Adrenal gland (tissue), 12 donors: ENCODE measurements around the gene CD180. TPM values are rescaled to one million over a fixed set of nuclear protein-coding genes. Genes with fewer than 3 reads are reported as not detected.

Experiments used
- DNase-seq, 7 donors: peaks; one replicate each; pipeline ENCODE4 v3.0.0-alpha.2; 2019 to 2020
- H3K27ac ChIP-seq, 5 donors: fragments of 200-600 bp; sonication (generic) in 4 of 5; 1 replicate in 3 of 5; 2 replicates in 2 of 5; pipeline versions ENCODE4 v1.5.1 to v1.8.0; 2016 to 2020; ENCODE audit warnings: mild to moderate bottlenecking in 1 of 5
- H3K27me3 ChIP-seq: fragments of 200-600 bp; 2 replicates; pipeline ENCODE4 v1.8.0; 2021
- H3K36me3 ChIP-seq, 2 donors: fragments of 200-600 bp; replicated peaks in 1 of 2; 1 replicate in 1 of 2; 2 replicates in 1 of 2; pipeline versions ENCODE4 v1.5.1 to v1.8.0; 2018 to 2022
- H3K4me1 ChIP-seq, 2 donors: fragments of 200-600 bp; replicated peaks in 1 of 2; 1 replicate in 1 of 2; 2 replicates in 1 of 2; pipeline versions ENCODE4 v1.5.1 to v1.8.0; 2018 to 2021
- H3K4me3 ChIP-seq, 4 donors: fragments of 200-600 bp; sonication (generic) in 3 of 4; one replicate each; pipeline ENCODE4 v1.5.1; 2016 to 2018
- H3K9me3 ChIP-seq, 3 donors: fragments of 200-600 bp; sonication (generic) in 1 of 3; replicated peaks in 1 of 3; 1 replicate in 2 of 3; 2 replicates in 1 of 3; pipeline versions ENCODE4 v1.5.1 to v1.8.0; 2016 to 2021
- POLR2A ChIP-seq, 2 donors: fragments of 450-650 bp; IDR thresholded peaks; one replicate each; pipeline ENCODE4 v1.6.1; 2017; ENCODE audit warnings: antibody characterized with exemption in 2 of 2, mild to moderate bottlenecking in 2 of 2, moderate library complexity in 1 of 2
- WGBS, 4 donors: extraction: QIAGEN DNeasy Blood & Tissue Kit in 2 of 4; methylation state at CpG; one replicate each; pipeline versions ENCODE4 v1.1.5 to v1.1.7; 2013 to 2017; 5-methylcytosine and 5-hydroxymethylcytosine counted together
- intact Hi-C, 2 donors: fragments of 100-400 bp; cut with DNase I; formaldehyde crosslinking; loops; one replicate each; pipeline versions ENCODE4 v1.14.1 to v1.15.0; 2022 to 2023
- polyA plus RNA-seq, 3 donors: library from polyadenylated mRNA; stranded (reverse); fragments of 200-250 nt in 2 of 3; fragments of 350-450 nt in 1 of 3; fragmentation: Illumina TruSeq in 1 of 3; extraction: RNeasy Lipid Tissue Mini Kit (QIAGEN cat#74804) in 1 of 3; gene quantifications; one replicate each; pipeline ENCODE4 v1.2.3, GENCODE V29; 2013 to 2014
- total RNA-seq, 9 donors: library from RNA; depleted of rRNA in 4 of 9; stranded (reverse); fragments of >200 nt in 4 of 9; fragments of 120-200 nt in 1 of 9; fragmentation: NEBNext Ultra II Directional in 1 of 9; extraction: Animal tissue kit (Norgen Biotek cat#: 25700) in 1 of 9; gene quantifications; one replicate each; pipeline versions ENCODE4 v1.1.0 to v1.2.4, GENCODE V29; 2013 to 2023
- TF ChIP-seq, protein P1 (sequence below), 6 experiments: fragments of 450-650 bp in 4 of 6; fragments of 200-600 bp in 2 of 6; sonication (generic) in 1 of 6; IDR thresholded peaks; 1 replicate in 5 of 6; 2 replicates in 1 of 6; pipeline versions ENCODE4 v1.5.1 to v1.8.0; 2016 to 2021; ENCODE audit warnings: antibody characterized with exemption in 6 of 6, mild to moderate bottlenecking in 2 of 6, moderate library complexity in 1 of 6
- donor health status: healthy with polysubstance abuse.
- donor health status: Bipolar disorder and iron deficiency.
- donor health status: DM: yes; HTN: yes; CAD: no.
- donor health status: DM: no; HTN: no; CAD: no.
- donor health status: DM: no; HTN: no; CAD: no.
- donor health status: DM: yes; HTN: yes; CAD: no.

Gene CD180
- total and polyA plus RNA-seq, 12 donors: 0.37 to 3.6 (median 1.6) TPM

DNA sequence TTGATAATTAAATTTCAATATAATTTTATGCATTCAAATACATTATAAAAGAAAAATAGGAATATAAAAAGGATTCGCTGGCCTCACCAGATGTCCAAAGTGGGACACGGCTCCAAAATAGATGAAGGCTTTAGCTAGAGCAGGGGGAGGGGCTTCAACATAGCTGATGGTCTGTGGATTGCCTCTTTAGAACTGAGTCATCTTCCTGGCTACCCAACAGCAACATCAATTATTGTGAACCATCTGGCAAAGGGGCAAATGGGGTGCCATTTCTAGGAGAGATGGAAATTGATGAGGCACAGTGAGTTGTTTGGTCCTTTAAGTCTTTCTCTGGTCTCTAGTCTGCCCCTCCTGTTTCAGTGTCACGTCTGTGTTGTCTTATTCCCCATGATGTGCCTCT is 44.2 kb upstream of the CD180 start:
- H3K9me3 ChIP-seq: no peaks in the 10 kb centered on the region
- H3K4me3 ChIP-seq: no peak overlapping the region
- no peak overlapping the region for H3K27ac ChIP-seq
- H3K4me1 ChIP-seq: no peaks in the 10 kb centered on the region
- no peak for DNase-seq
- WGBS, 4 donors: 83 to 90% (median 85%) methylated on average over 3 of the region's 3 CpGs
- intact Hi-C loops: loop anchor here in 1 of 2 donors (10.0 kb wide), 1 partner anchor 124 kb away; no protein-coding TSS in a partner anchor
- H3K36me3 ChIP-seq: no peaks in the 10 kb centered on the region
- H3K27me3 ChIP-seq: no peaks in the 10 kb centered on the region
- TF ChIP-seq POLR2A (IDR thresholded peaks at IDR 0.05): no peak
- TF ChIP-seq, protein P1, sequence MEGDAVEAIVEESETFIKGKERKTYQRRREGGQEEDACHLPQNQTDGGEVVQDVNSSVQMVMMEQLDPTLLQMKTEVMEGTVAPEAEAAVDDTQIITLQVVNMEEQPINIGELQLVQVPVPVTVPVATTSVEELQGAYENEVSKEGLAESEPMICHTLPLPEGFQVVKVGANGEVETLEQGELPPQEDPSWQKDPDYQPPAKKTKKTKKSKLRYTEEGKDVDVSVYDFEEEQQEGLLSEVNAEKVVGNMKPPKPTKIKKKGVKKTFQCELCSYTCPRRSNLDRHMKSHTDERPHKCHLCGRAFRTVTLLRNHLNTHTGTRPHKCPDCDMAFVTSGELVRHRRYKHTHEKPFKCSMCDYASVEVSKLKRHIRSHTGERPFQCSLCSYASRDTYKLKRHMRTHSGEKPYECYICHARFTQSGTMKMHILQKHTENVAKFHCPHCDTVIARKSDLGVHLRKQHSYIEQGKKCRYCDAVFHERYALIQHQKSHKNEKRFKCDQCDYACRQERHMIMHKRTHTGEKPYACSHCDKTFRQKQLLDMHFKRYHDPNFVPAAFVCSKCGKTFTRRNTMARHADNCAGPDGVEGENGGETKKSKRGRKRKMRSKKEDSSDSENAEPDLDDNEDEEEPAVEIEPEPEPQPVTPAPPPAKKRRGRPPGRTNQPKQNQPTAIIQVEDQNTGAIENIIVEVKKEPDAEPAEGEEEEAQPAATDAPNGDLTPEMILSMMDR (IDR thresholded peaks at IDR 0.05): no peak

DNA sequence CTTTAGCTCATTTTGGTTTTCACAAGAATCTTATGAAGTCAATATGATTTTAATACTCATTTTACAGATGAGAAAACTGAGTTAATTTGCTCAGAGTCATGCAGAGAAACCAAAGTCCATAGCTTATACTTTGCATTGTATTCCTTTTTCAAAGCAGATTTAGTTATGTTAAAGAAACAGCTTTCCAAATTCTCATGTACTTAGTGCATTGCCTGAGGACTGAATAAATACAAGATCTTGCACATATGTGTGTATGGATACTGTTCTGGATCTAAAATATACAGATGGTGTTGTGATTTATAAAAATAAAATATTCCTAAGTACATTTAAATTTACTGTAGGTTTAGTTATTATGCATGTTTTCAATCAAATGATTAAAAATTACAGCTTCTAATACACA is 43.5 kb upstream of the CD180 start:
- Histone ChIP-seq H3K36me3 (no peaks in the 10 kb centered on the region), H3K4me1 (no peaks in the 10 kb centered on the region), H3K27me3 (no peaks in the 10 kb centered on the region), H3K9me3 (no peaks in the 10 kb centered on the region), H3K4me3 (no peak overlapping the region), H3K27ac (no peak overlapping the region)
- intact Hi-C loops: loop anchor here in 1 of 2 donors (10.0 kb wide), 1 partner anchor 125 kb away; no protein-coding TSS in a partner anchor
- no peak for DNase-seq
- TF ChIP-seq, protein P1 (IDR thresholded peaks at IDR 0.05): no peak
- TF ChIP-seq POLR2A (IDR thresholded peaks at IDR 0.05): no peak

DNA sequence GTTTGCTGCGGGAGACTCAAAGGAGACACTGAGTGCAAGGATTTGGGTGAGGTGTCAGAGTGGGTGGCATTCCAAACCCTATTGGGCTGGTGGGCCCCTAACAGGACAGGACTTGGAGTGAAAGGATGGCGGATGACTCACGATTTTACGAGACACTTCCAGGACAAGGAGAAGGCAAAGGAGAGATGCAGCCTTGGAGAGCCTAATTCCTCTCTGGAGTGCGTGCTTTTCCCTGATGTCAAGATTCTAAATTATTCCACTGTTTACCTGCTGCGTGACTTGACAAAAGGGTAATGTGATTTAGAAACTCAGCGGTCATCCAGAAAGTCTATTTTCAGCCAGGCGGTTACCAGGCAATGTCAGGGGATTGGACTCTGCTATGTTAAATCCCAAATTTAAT is 41.6 kb upstream of the CD180 start:
- H3K9me3 ChIP-seq: no peaks in the 10 kb centered on the region
- no peaks in the 10 kb centered on the region for H3K27me3 ChIP-seq
- peaks cover 0 to 3% of the 10 kb centered on the region in 2 donors for H3K4me1 ChIP-seq
- intact Hi-C loops: no loop called here
- TF ChIP-seq, protein P1 (IDR thresholded peaks at IDR 0.05): no peak
- no peak for TF ChIP-seq POLR2A (IDR thresholded peaks at IDR 0.05)
- H3K36me3 ChIP-seq: no peaks in the 10 kb centered on the region
- H3K4me3 ChIP-seq: no peak overlapping the region
- no peak overlapping the region for H3K27ac ChIP-seq
- DNase-seq: no peak
- 81 to 90% (median 87%) methylated on average over 8 of the region's 8 CpGs for WGBS, 4 donors

DNA sequence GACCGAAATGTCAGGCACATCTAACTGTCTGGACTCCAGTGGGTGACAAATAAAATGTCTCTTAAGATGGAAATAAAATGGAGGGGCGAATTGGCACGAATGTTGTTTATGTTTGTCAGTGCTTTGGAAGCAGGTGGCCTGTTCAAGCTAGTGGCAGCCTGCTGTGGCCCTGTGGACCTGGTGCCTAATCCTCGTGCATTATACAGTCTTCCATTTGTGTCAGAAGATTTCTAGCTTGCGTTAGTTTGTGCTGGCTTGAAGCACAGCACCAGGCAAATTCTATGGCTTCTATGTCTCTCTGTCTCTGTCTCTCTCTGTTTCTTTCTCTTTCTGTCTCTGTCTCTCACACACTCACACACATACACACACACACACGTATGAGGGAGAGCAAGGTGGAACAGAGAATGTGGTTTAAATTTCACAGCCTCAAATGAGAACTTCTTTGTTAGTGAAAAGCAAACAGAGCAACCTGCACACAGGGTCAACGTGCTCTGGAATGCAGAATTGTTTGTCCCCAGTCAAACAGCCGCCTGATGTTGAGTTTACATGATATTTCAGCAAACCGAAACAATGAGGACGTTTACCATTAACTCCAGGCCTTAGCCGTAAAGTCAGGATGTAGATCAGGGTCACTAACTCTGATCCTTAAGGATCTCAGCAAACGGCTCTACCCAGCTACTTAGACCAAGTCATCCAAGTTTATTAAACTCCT is 39.0 kb upstream of the CD180 start:
- peak overlapping the region in 1 of 5 donors; percentile 60 for H3K27ac ChIP-seq
- intact Hi-C loops: no loop called here
- H3K27me3 ChIP-seq: no peaks in the 10 kb centered on the region
- H3K36me3 ChIP-seq: no peaks in the 10 kb centered on the region
- TF ChIP-seq POLR2A (IDR thresholded peaks at IDR 0.05): no peak
- TF ChIP-seq, protein P1 (IDR thresholded peaks at IDR 0.05): no peak
- H3K4me3 ChIP-seq: no peak overlapping the region
- no peaks in the 10 kb centered on the region for H3K9me3 ChIP-seq
- 82 to 89% (median 87%) methylated on average over 12 of the region's 12 CpGs for WGBS, 4 donors
- peaks cover 0 to 3% of the 10 kb centered on the region in 2 donors for H3K4me1 ChIP-seq
- DNase-seq: no peak
